ENCODE measurements around the gene PLCH1.

PLCH1 gene

GRCh38 chr3:155631323-155632019 is 113.4 kb downstream of the PLCH1 start:
- ChIA-PET CTCF (no interaction called here), POLR2A (no interaction called here)
- TF ChIP-seq ZNF37A (tag by site-specific recombination; IDR thresholded peaks at IDR 0.05): no peak
- TF ChIP-seq ZNF488 (tag by site-specific recombination; IDR thresholded peaks at IDR 0.05): no peak
- no peak for TF ChIP-seq ZNF2 (tag by site-specific recombination; IDR thresholded peaks at IDR 0.05)
- no peak for TF ChIP-seq ZNF600 (tag by site-specific recombination; IDR thresholded peaks at IDR 0.05)
- TF ChIP-seq ZNF169 (tag by site-specific recombination; IDR thresholded peaks at IDR 0.05): no peak
- Histone ChIP-seq H3K4me1 (ENCODE audit: control insufficient read depth, insufficient read depth, low read length) (no peaks in the 10 kb centered on the region), H3K27ac (ENCODE audit: extremely low read depth, low read depth, low read length) (no peak overlapping the region), H3K4me3 (ENCODE audit: low read depth, low read length) (no peak overlapping the region), H3K9me3 (ENCODE audit: control insufficient read depth, insufficient read depth, low read depth, low read length) (no peaks in the 10 kb centered on the region), H3K36me3 (ENCODE audit: control insufficient read depth in 2 of 2, insufficient read depth in 1 of 2, low read length in 2 of 2) (no peaks in the 10 kb centered on the region)

- H3K27ac ChIP-seq (ENCODE audit: extremely low read depth, low read depth, low read length): no peak overlapping the region
- CTCF ChIA-PET: no interaction called here
- TF ChIP-seq ZNF777 (tag by site-specific recombination; IDR thresholded peaks at IDR 0.05; ENCODE audit: borderline replicate concordance) (no peak), HOXC10 (CRISPR knock-in tag; IDR thresholded peaks at IDR 0.05) (no peak), KLF16 (tag by site-specific recombination; IDR thresholded peaks at IDR 0.05) (no peak), PRDM6 (tag by site-specific recombination; IDR thresholded peaks at IDR 0.05) (no peak), ZBTB26 (tag by site-specific recombination; optimal IDR thresholded peaks at IDR 0.05) (no peak), ZNF423 (tag by site-specific recombination; IDR thresholded peaks at IDR 0.05) (no peak), KLF7 (tag by site-specific recombination; IDR thresholded peaks at IDR 0.05; ENCODE audit: borderline replicate concordance) (no peak), ZNF830 (tag by site-specific recombination; IDR thresholded peaks at IDR 0.05; ENCODE audit: low read depth) (no peak), ZNF664 (tag by site-specific recombination; IDR thresholded peaks at IDR 0.05) (no peak), WT1 (tag by site-specific recombination; IDR thresholded peaks at IDR 0.05) (no peak), ZNF48 (tag by site-specific recombination; IDR thresholded peaks at IDR 0.05) (no peak), ZBTB8A (tag by site-specific recombination; IDR thresholded peaks at IDR 0.05) (no peak), REST (tag by site-specific recombination; IDR thresholded peaks at IDR 0.05) (no peak)
Measured at GRCh38 chr3:155629556-155629955, 115.3 kb downstream of the PLCH1 start.

More at GRCh38 chr3:155629556-155629955, 115.3 kb downstream of the PLCH1 start:
- no peak overlapping the region for H3K4me3 ChIP-seq (ENCODE audit: low read depth, low read length)
- no peaks in the 10 kb centered on the region for H3K4me1 ChIP-seq (ENCODE audit: control insufficient read depth, insufficient read depth, low read length)
- POLR2A ChIA-PET: no interaction called here
- no peaks in the 10 kb centered on the region for H3K36me3 ChIP-seq (ENCODE audit: control insufficient read depth in 2 of 2, insufficient read depth in 1 of 2, low read length in 2 of 2)
- no peaks in the 10 kb centered on the region for H3K9me3 ChIP-seq (ENCODE audit: control insufficient read depth, insufficient read depth, low read depth, low read length)
